Neural crest cell (in vitro differentiated cells): ENCODE data around the gene DIPK1A. TPM values are rescaled to one million over a fixed set of nuclear protein-coding genes. Genes with fewer than 3 reads are reported as not detected.
"Not testable (repeated sequence)": the region's sequence is repeated elsewhere in the genome, so short reads cannot be mapped to it uniquely, and the experiment has no call there.

ENCODE experiments used
- DNase-seq: peaks from one replicate; pipeline ENCODE4 v3.0.0; 2021; ENCODE audit warnings: low read depth, mixed read lengths, low spot score
- H3K27ac Mint-ChIP-seq: one replicate; pipeline ENCODE4 v1.8.0; 2021; ENCODE audit warnings: mild to moderate bottlenecking, mixed read lengths; ENCODE audit not compliant: unreplicated experiment
- H3K27me3 Mint-ChIP-seq: 2 replicates; pipeline ENCODE4 v1.8.0; 2021; ENCODE audit warnings: low read depth, mild to moderate bottlenecking, mixed read lengths
- H3K36me3 Mint-ChIP-seq: 2 replicates; pipeline ENCODE4 v1.8.0; 2021; ENCODE audit warnings: low read depth, mild to moderate bottlenecking, mixed read lengths
- H3K4me1 Mint-ChIP-seq: 2 replicates; pipeline ENCODE4 v1.8.0; 2021; ENCODE audit warnings: mixed read lengths
- H3K4me3 Mint-ChIP-seq: one replicate; pipeline ENCODE4 v1.8.0; 2021; ENCODE audit warnings: mild to moderate bottlenecking, mixed read lengths
- H3K9me3 Mint-ChIP-seq: 2 replicates; pipeline ENCODE4 v1.8.0; 2021; ENCODE audit warnings: mixed read lengths
- CTCF ChIP-seq: fragments of 200-600 bp; sonication (generic); conservative IDR thresholded peaks from 2 replicates; pipeline ENCODE4 v1.5.0; 2021; ENCODE audit warnings: antibody characterized with exemption, mild to moderate bottlenecking
- total RNA-seq: library from RNA; stranded (reverse); gene quantifications from 2 replicates; pipeline ENCODE4 v1.2.1, GENCODE V29; 2021

The DIPK1A gene
- total RNA-seq, 1 donor from 2014 or later, result 2.3 TPM

GRCh38 chr1:92980732-92981647, 19.7 kb upstream of the DIPK1A start:
- Mint-ChIP-seq H3K27ac (no peak overlapping the region), H3K9me3 (peaks cover 3% of the 10 kb centered on the region), H3K4me1 (no peaks in the 10 kb centered on the region), H3K27me3 (peaks cover 6% of the 10 kb centered on the region), H3K4me3 (no peak overlapping the region), H3K36me3 (peaks cover 3% of the 10 kb centered on the region)
- DNase-seq, result no peak
- TF ChIP-seq CTCF, result no peak

- H3K36me3 Mint-ChIP-seq, result no peaks in the 10 kb centered on the region
- peaks cover 8% of the 10 kb centered on the region for H3K27me3 Mint-ChIP-seq
Measured at GRCh38 chr1:92975551-92976232, 14.4 kb upstream of the DIPK1A start.

GRCh38 chr1:92974112-92974511, 12.8 kb upstream of the DIPK1A start:
- H3K4me3 Mint-ChIP-seq, H3K9me3 Mint-ChIP-seq, DNase-seq, H3K4me1 Mint-ChIP-seq, H3K36me3 Mint-ChIP-seq, H3K27ac Mint-ChIP-seq: not testable (repeated sequence)
- H3K27me3 Mint-ChIP-seq, result peaks cover 17% of the 10 kb centered on the region

More at GRCh38 chr1:92975551-92976232, 14.4 kb upstream of the DIPK1A start:
- no peak for TF ChIP-seq CTCF
- DNase-seq, result no peak
- Mint-ChIP-seq H3K4me3 (no peak overlapping the region), H3K9me3 (no peaks in the 10 kb centered on the region), H3K27ac (no peak overlapping the region), H3K4me1 (no peaks in the 10 kb centered on the region)

- no peak for DNase-seq
- Mint-ChIP-seq H3K36me3 (no peaks in the 10 kb centered on the region), H3K9me3 (no peaks in the 10 kb centered on the region), H3K27me3 (peaks cover 21% of the 10 kb centered on the region), H3K27ac (no peak overlapping the region), H3K4me1 (no peaks in the 10 kb centered on the region), H3K4me3 (no peak overlapping the region)
- TF ChIP-seq CTCF, result no peak
Measured at GRCh38 chr1:92973203-92973897, 12.1 kb upstream of the DIPK1A start.

- no peak overlapping the region for H3K4me3 Mint-ChIP-seq
- peaks cover 27% of the 10 kb centered on the region for H3K27me3 Mint-ChIP-seq
- H3K4me1 Mint-ChIP-seq, result no peaks in the 10 kb centered on the region
Measured at GRCh38 chr1:92972409-92973129, 11.3 kb upstream of the DIPK1A start.

GRCh38 chr1:92971932-92972331, 10.7 kb upstream of the DIPK1A start:
- not testable (repeated sequence) for H3K4me1 Mint-ChIP-seq, DNase-seq, H3K9me3 Mint-ChIP-seq, H3K27ac Mint-ChIP-seq, H3K36me3 Mint-ChIP-seq, H3K4me3 Mint-ChIP-seq
- H3K27me3 Mint-ChIP-seq, result peaks cover 27% of the 10 kb centered on the region

More at GRCh38 chr1:92972409-92973129, 11.3 kb upstream of the DIPK1A start:
- Mint-ChIP-seq H3K9me3 (no peaks in the 10 kb centered on the region), H3K36me3 (no peaks in the 10 kb centered on the region), H3K27ac (no peak overlapping the region)
- no peak for DNase-seq
- no peak for TF ChIP-seq CTCF
